Body of pancreas (tissue), 4 donors: ENCODE measurements around the gene TSPAN32.

ENCODE experiments used
- CTCF ChIP-seq, 7 experiments: fragments of 450-650 bp in 4 of 7; fragments of 200-600 bp in 3 of 7; sonication (generic) in 3 of 7; IDR thresholded peaks; one replicate each; pipeline ENCODE4 v1.5.1; 2016 to 2019; ENCODE audit warnings: antibody characterized with exemption in 7 of 7
- POLR2A ChIP-seq, 3 donors: fragments of 450-650 bp; IDR thresholded peaks; one replicate each; pipeline ENCODE4 v1.6.1; 2016; ENCODE audit warnings: antibody characterized with exemption in 3 of 3, mild to moderate bottlenecking in 2 of 3

- TF ChIP-seq CTCF (IDR thresholded peaks at IDR 0.05), result no peak
- TF ChIP-seq POLR2A (IDR thresholded peaks at IDR 0.05), result no peak
Observed at GRCh38 chr11:2289350-2289749, 12.5 kb upstream of the TSPAN32 start.
